ENCODE measurements around the gene MUC15.

GRCh38 chr11:26558190-26558589 is 13.9 kb downstream of the MUC15 start:
- TF ChIP-seq EP300 (IDR thresholded peaks at IDR 0.05) (no peak), CTCF (IDR thresholded peaks at IDR 0.05) (no peak), POLR2A (IDR thresholded peaks at IDR 0.05) (no peak)
